Subcutaneous adipose tissue (tissue), 4 donors: ENCODE results near the gene CAMP. TPM values are rescaled to one million over a fixed set of nuclear protein-coding genes. Genes with fewer than 3 reads are reported as not detected.

Source experiments
- CTCF ChIP-seq: fragments of 450-650 bp; IDR thresholded peaks from one replicate; pipeline ENCODE4 v1.5.1; 2016; ENCODE audit warnings: low read depth, mild to moderate bottlenecking, control low read depth, antibody characterized with exemption, moderate library complexity
- small RNA-seq: library from RNA; depleted of rRNA; stranded (forward); fragments of <200 nt; gene quantifications from one replicate; pipeline ENCODE3, GENCODE V24; 2016
- total RNA-seq, 4 donors: library from RNA; depleted of rRNA; stranded (reverse); fragments of >200 nt; gene quantifications; one replicate each; pipeline ENCODE4 v1.1.0, GENCODE V29; 2016

The CAMP gene
- total RNA-seq, 4 donors from 2014 or later = 21.4 TPM; not detected in 3

- no peak for TF ChIP-seq CTCF
These were observed 47.0 kb downstream of the CAMP start for GRCh38 chr3:48270306-48270705.

- no peak for TF ChIP-seq CTCF
These were observed 48.6 kb downstream of the CAMP start for GRCh38 chr3:48271763-48272498.

DNA sequence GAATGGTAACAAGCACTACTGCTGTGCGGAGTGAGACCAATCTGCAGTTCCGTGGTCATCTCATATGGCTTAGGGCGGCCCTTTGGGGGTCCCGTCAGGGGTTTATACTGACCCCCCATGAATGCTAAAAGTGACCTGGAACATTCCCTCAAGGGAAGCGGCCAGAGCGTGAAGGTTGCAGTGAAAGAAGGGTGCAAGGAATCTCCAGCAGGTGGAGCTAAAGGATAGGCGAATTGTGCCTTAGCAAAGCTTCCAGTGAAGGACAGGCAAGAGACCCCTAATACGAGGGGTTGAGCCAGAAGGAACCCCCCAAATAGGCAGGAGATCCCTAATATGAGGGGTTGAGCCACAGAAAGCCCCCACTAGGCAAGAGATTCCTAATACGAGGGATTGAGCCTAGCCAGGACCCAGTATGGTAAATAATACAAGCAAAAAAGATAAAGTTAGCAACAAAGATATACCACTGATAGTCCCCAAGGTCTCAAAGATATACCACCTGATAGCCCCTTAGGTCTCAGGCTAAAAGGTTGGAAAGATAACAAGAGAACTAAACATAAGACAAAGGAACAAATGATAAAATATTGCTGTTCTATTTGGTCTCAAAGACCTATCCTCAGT lies 50.4 kb downstream of the CAMP start:
- no peak for TF ChIP-seq CTCF

DNA sequence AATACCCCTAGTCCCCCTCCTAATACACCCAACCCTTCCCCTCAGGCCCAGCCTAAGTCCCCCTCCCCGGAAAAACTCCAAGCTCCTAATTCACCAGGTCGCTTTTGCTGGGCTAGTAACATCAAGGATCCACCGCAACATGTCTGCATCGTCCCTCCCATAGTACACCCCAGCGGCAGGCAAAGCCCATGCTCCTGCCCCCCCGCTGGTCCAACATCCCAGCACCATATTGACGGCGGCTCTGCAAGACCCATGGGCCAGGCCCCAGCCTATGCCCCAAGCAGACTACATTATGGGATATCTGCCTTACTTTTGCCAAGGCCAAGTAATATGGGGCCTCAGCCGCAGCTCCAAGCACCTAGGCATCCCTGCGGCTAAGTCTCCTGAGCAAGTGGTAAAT lies 51.2 kb downstream of the CAMP start:
- TF ChIP-seq CTCF = no peak

Small RNA genes lying within 50 kb of the gene (small RNA-seq; reads per million reads assigned to genes)
- 0.49 reads per million for gene MIR4443
- not detected for gene NDUFB1P1
- not detected for gene RNU7-128P

Other genes starting within 250 kb of the CAMP start
- gene MAP4, start 207.1 kb upstream of the CAMP start, total RNA-seq = 100 to 1,000 TPM; 117 to 175 (median 147) TPM
- 1 to 10 TPM in 2 of 4 donors, under 1 TPM in 2; 0.33 to 2.1 (median 0.89) TPM for gene CDC25A, start 35.1 kb upstream of the CAMP start, total RNA-seq
- 10 to 100 TPM; 12.6 to 24.7 (median 17.1) TPM for gene ZNF589, start 17.6 kb downstream of the CAMP start, total RNA-seq
- 10 to 100 TPM; 18.5 to 25.4 (median 24.2) TPM for gene NME6, start 77.9 kb downstream of the CAMP start, total RNA-seq
- not detected for gene SPINK8, start 110.2 kb downstream of the CAMP start, total RNA-seq
- 1 to 10 TPM in 1 of 4 donors, not detected in 3; 1.1 TPM for gene FBXW12, start 148.7 kb downstream of the CAMP start, total RNA-seq
- 10 to 100 TPM; 33.8 to 74.0 (median 53.2) TPM for gene PLXNB1, start 206.6 kb downstream of the CAMP start, total RNA-seq
- gene CCDC51, start 216.6 kb downstream of the CAMP start, total RNA-seq = 10 to 100 TPM in 3 of 4 donors, 1 to 10 TPM in 1; 8.3 to 19.8 (median 16.1) TPM
- gene TMA7, start 216.8 kb downstream of the CAMP start, total RNA-seq = 100 to 1,000 TPM; 272 to 488 (median 350) TPM
- 10 to 100 TPM in 1 of 4 donors, 1 to 10 TPM in 3; 4.1 to 10.7 (median 6.0) TPM for gene ATRIP, start 223.2 kb downstream of the CAMP start, total RNA-seq